A549 (cell line): ENCODE results near the gene PLCB1. TPM values are rescaled to one million over a fixed set of nuclear protein-coding genes. Genes with fewer than 3 reads are reported as not detected.

Experiments
- ATAC-seq, 2 experiments: fragments of 200-7000 bp in 1 of 2; fragments of >200 bp in 1 of 2; cut with Nextera tagmentation in 1 of 2; cut with Tn5 transposase in 1 of 2; 3 replicates each; pipeline versions ENCODE4 v1.8.0 to v1.9.1; 2018 to 2020; ENCODE audit warnings: mild to moderate bottlenecking in 1 of 2, moderate library complexity in 1 of 2
- CTCF ChIA-PET: fragments of 300-600 bp; sonication (Branson Sonifier 250); formaldehyde crosslinking; extraction: SDS; loops from one replicate; lab custom pipeline; 2021; ENCODE audit warnings: antibody characterized with exemption, inconsistent platforms; lab: Yijun Ruan, JAX
- POLR2A ChIA-PET: fragments of 350-600 bp; formaldehyde crosslinking; extraction: SDS; loops from one replicate; lab custom pipeline; 2021; ENCODE audit warnings: antibody characterized with exemption, inconsistent platforms; lab: Yijun Ruan, JAX
- DNase-seq, 2 experiments: peaks; one replicate each; pipeline versions ENCODE4 v3.0.0 to v3.0.0-alpha.2; 2011 to 2016; ENCODE audit warnings: low read depth in 1 of 2, low spot score in 1 of 2
- FAIRE-seq: peaks from 2 replicates; lab custom pipeline; 2011; peaks lifted over from hg19 to GRCh38; lab: Jason Lieb, UNC
- H3K27ac ChIP-seq, 2 experiments: fragments of >200 bp; sonication (Bioruptor Twin); formaldehyde crosslinking; 3 replicates each; pipeline ENCODE4 v1.5.1; 2016 to 2017
- H3K4me1 ChIP-seq: fragments of >200 bp; sonication (Bioruptor Twin); formaldehyde crosslinking; 3 replicates; pipeline ENCODE4 v1.6.1; 2016
- H3K4me2 ChIP-seq: fragments of >200 bp; sonication (Bioruptor Twin); formaldehyde crosslinking; 3 replicates; pipeline ENCODE4 v1.6.1; 2016
- H3K4me3 ChIP-seq: fragments of >200 bp; sonication (Bioruptor Twin); formaldehyde crosslinking; 3 replicates; pipeline ENCODE4 v1.5.1; 2016
- H3K9me3 ChIP-seq: fragments of >200 bp; sonication (Bioruptor Twin); formaldehyde crosslinking; 3 replicates; pipeline ENCODE4 v1.6.1; 2016
- BHLHE40 ChIP-seq: IDR thresholded peaks from 2 replicates; pipeline ENCODE4 v1.6.1; 2012; ENCODE audit warnings: low read depth, low read length, inconsistent platforms
- CBX2 ChIP-seq: fragments of 200-600 bp; sonication (generic); IDR thresholded peaks from 2 replicates; pipeline ENCODE4 v1.6.1; 2016; ENCODE audit warnings: low read depth, mild to moderate bottlenecking, borderline replicate concordance
- CBX8 ChIP-seq: fragments of 200-600 bp; sonication (generic); IDR thresholded peaks from 2 replicates; pipeline ENCODE4 v1.6.1; 2016
- CHD2 ChIP-seq: fragments of 150-350 bp; IDR thresholded peaks from 2 replicates; pipeline ENCODE4 v1.6.1; 2014; ENCODE audit warnings: low read length; ENCODE audit not compliant: partially characterized antibody
- E2F6 ChIP-seq: IDR thresholded peaks from 2 replicates; pipeline ENCODE4 v1.6.1; 2012; ENCODE audit warnings: low read depth, borderline replicate concordance
- EP300 ChIP-seq, 2 experiments: fragments of >200 bp; sonication (Bioruptor Twin); formaldehyde crosslinking; IDR thresholded peaks; 2 replicates in 1 of 2; 3 replicates in 1 of 2; pipeline ENCODE4 v1.6.1; 2016 to 2017
- ESRRA ChIP-seq: fragments of 150-350 bp; IDR thresholded peaks from 2 replicates; pipeline ENCODE4 v1.6.1; 2014; ENCODE audit warnings: mild to moderate bottlenecking, low read length, borderline replicate concordance
- FOSL2 ChIP-seq, 2 experiments: fragments of 450-650 bp in 1 of 2; fragments of >200 bp in 1 of 2; sonication (Bioruptor Twin) in 1 of 2; formaldehyde crosslinking; IDR thresholded peaks; 2 replicates each; pipeline versions ENCODE4 v1.5.0 to v1.6.1; 2016 to 2020; ENCODE audit warnings: mild to moderate bottlenecking in 1 of 2, moderate library complexity in 1 of 2
- HDAC2 ChIP-seq: fragments of 200-600 bp; sonication (generic); IDR thresholded peaks from 2 replicates; pipeline ENCODE4 v1.6.1; 2016
- HES2 ChIP-seq: fragments of >200 bp; sonication (Bioruptor Twin); formaldehyde crosslinking; IDR thresholded peaks from 2 replicates; pipeline ENCODE4 v1.6.1; 2016
- HOXA7 ChIP-seq: fragments of 250-450 bp; sonication (Bioruptor Pico); IDR thresholded peaks from 2 replicates; pipeline ENCODE4 v1.5.0; 2020; ENCODE audit warnings: mild to moderate bottlenecking, moderate library complexity
- HOXB13 ChIP-seq: fragments of 250-450 bp; sonication (Bioruptor Pico); IDR thresholded peaks from 2 replicates; pipeline ENCODE4 v1.5.0; 2020; ENCODE audit warnings: low read depth, mild to moderate bottlenecking, moderate library complexity
- KDM1A ChIP-seq: fragments of 200-600 bp; sonication (generic); IDR thresholded peaks from 2 replicates; pipeline ENCODE4 v1.6.1; 2016; ENCODE audit warnings: low read depth, mild to moderate bottlenecking
- MAFK ChIP-seq: fragments of 450-650 bp; IDR thresholded peaks from 2 replicates; pipeline ENCODE4 v1.6.1; 2014; ENCODE audit not compliant: partially characterized antibody
- MAX ChIP-seq: IDR thresholded peaks from 2 replicates; pipeline ENCODE4 v1.6.1; 2012
- NFE2L2 ChIP-seq: fragments of 150-350 bp; conservative IDR thresholded peaks from 2 replicates; pipeline ENCODE4 v1.6.1; 2014; ENCODE audit warnings: low read length
- NR3C1 ChIP-seq: fragments of >200 bp; sonication (Bioruptor Twin); formaldehyde crosslinking; IDR thresholded peaks from 3 replicates; pipeline ENCODE4 v1.6.1; 2017
- PHF8 ChIP-seq: fragments of 200-600 bp; sonication (generic); IDR thresholded peaks from 2 replicates; pipeline ENCODE4 v1.6.1; 2016; ENCODE audit warnings: low read depth, mild to moderate bottlenecking, antibody characterized with exemption, moderate library complexity, borderline replicate concordance
- POLR2A ChIP-seq: IDR thresholded peaks from 2 replicates; pipeline ENCODE4 v1.6.1; 2012; ENCODE audit warnings: mild to moderate bottlenecking, low read length
- RAD21 ChIP-seq, 2 experiments: fragments of >200 bp in 1 of 2; sonication (Bioruptor Twin) in 1 of 2; formaldehyde crosslinking in 1 of 2; IDR thresholded peaks in 1 of 2; conservative IDR thresholded peaks in 1 of 2; 2 replicates in 1 of 2; 3 replicates in 1 of 2; pipeline ENCODE4 v1.6.1; 2012 to 2018; ENCODE audit warnings: inconsistent platforms in 1 of 2
- RARB ChIP-seq: fragments of 250-450 bp; sonication (Bioruptor Pico); IDR thresholded peaks from 2 replicates; pipeline ENCODE4 v1.8.0; 2021; ENCODE audit warnings: mild to moderate bottlenecking, moderate library complexity
- RCOR1 ChIP-seq: fragments of 150-350 bp; IDR thresholded peaks from 2 replicates; pipeline ENCODE4 v1.6.1; 2014; ENCODE audit warnings: antibody characterized with exemption, low read length, low read depth
- REST ChIP-seq: fragments of 200-600 bp; sonication (generic); IDR thresholded peaks from 2 replicates; pipeline ENCODE4 v1.6.1; 2016; ENCODE audit warnings: antibody characterized with exemption, mild to moderate bottlenecking, moderate library complexity
- RFX5 ChIP-seq: fragments of 450-650 bp; IDR thresholded peaks from 2 replicates; pipeline ENCODE4 v1.7.1; 2014; ENCODE audit warnings: antibody characterized with exemption, mild to moderate bottlenecking, moderate library complexity
- SREBF2 ChIP-seq: fragments of 450-650 bp; IDR thresholded peaks from 2 replicates; pipeline ENCODE4 v1.6.1; 2014; ENCODE audit warnings: mild to moderate bottlenecking, moderate library complexity
- TFCP2L1 ChIP-seq: fragments of 250-450 bp; sonication (Bioruptor Pico); IDR thresholded peaks from 2 replicates; pipeline ENCODE4 v1.5.0; 2021; ENCODE audit warnings: mild to moderate bottlenecking
- TP53 ChIP-seq: fragments of 250-450 bp; sonication (Bioruptor Pico); IDR thresholded peaks from 2 replicates; pipeline ENCODE4 v1.5.0; 2021; ENCODE audit warnings: mild to moderate bottlenecking, moderate library complexity
- WGBS: methylation state at CpG from one replicate; pipeline ENCODE4 v1.1.6; 2017; ENCODE audit errors: missing lambda C conversion rate; 5-methylcytosine and 5-hydroxymethylcytosine counted together
- polyA plus RNA-seq, 4 experiments: library from polyadenylated mRNA; depleted of rRNA in 3 of 4; stranded (reverse); fragments of >200 nt; fragmentation: RNase III in 1 of 4; extraction: RNeasy Plus Mini Kit Qiagen cat#74134 plus additional on column Dnase treatment in 1 of 4; gene quantifications; 2 replicates in 3 of 4; 3 replicates in 1 of 4; pipeline ENCODE4 v1.2.3, GENCODE V29; 2011 to 2017

Gene PLCB1
- polyA plus RNA-seq, 2 of the 4 experiments (the other 2 are of a cell fraction), result 0.97 to 6.3 TPM

- no peak overlapping the region for H3K27ac ChIP-seq
- FAIRE-seq (no peak), ATAC-seq (no peak)
- TF ChIP-seq REST (no peak), TFCP2L1 (CRISPR knock-in tag) (no peak), KDM1A (no peak), SREBF2 (no peak), TP53 (CRISPR knock-in tag) (no peak), HES2 (no peak), BHLHE40 (no peak), E2F6 (no peak), RARB (no peak), RAD21 (conservative IDR thresholded peaks at IDR 0.05 in 1 of 2, IDR thresholded peaks at IDR 0.05 in 1 of 2) (no peak), MAX (no peak), HOXA7 (CRISPR knock-in tag) (no peak), HDAC2 (no peak), CBX2 (no peak), EP300 (IDR thresholded peaks at IDR 0.05) (no peak), MAFK (no peak), CBX8 (no peak), RCOR1 (no peak)
- TF ChIP-seq, all 56 proteins: peak for 0
- CTCF ChIA-PET, result no interaction called here
- POLR2A ChIA-PET, result no interaction called here
- H3K4me1 ChIP-seq, result no peaks in the 10 kb centered on the region
- H3K4me3 ChIP-seq, result no peak overlapping the region
- H3K4me2 ChIP-seq, result no peak overlapping the region
- DNase-seq, result no peak
- WGBS, result 67% methylated on average over 4 of the region's 4 CpGs
- H3K9me3 ChIP-seq, result no peaks in the 10 kb centered on the region
Measured at GRCh38 chr20:8777911-8778310, 645.8 kb downstream of the PLCB1 start.

GRCh38 chr20:8778387-8778786 is 646.3 kb downstream of the PLCB1 start:
- FAIRE-seq (no peak), ATAC-seq (no peak), DNase-seq (no peak)
- H3K4me2 ChIP-seq, result no peak overlapping the region
- TF ChIP-seq NFE2L2 (no peak), HOXB13 (CRISPR knock-in tag) (no peak)
- ChIA-PET CTCF (interaction anchor here (1.5 to 4.6 kb wide), 3 partner anchors 19 to 614 kb away, joined by 3 to 19 read pairs (median 11); no protein-coding TSS in a partner anchor), POLR2A (no interaction called here)
- no peak overlapping the region for H3K27ac ChIP-seq
- H3K9me3 ChIP-seq, result no peaks in the 10 kb centered on the region
- H3K4me1 ChIP-seq, result no peaks in the 10 kb centered on the region
- no peak overlapping the region for H3K4me3 ChIP-seq

GRCh38 chr20:8780915-8781314 is 648.8 kb downstream of the PLCB1 start:
- no peak overlapping the region for H3K27ac ChIP-seq
- no peak overlapping the region for H3K4me3 ChIP-seq
- CTCF ChIA-PET, result interaction anchor here (0.6 to 4.6 kb wide), 8 partner anchors 9 to 579 kb away, joined by 3 to 19 read pairs (median 7); no protein-coding TSS in a partner anchor
- POLR2A ChIA-PET, result interaction anchor here (0.7 kb wide), 2 partner anchors 350 to 699 kb away, joined by 3 read pairs; no protein-coding TSS in a partner anchor
- ATAC-seq (no peak), DNase-seq (no peak), FAIRE-seq (peak; percentile 59)
- no peak for TF ChIP-seq FOSL2 (IDR thresholded peaks at IDR 0.05)
- TF ChIP-seq FOSL2 (CRISPR knock-in tag; IDR thresholded peaks at IDR 0.05), result no peak
- no peak for TF ChIP-seq HDAC2
- no peak for TF ChIP-seq REST
- no peak for TF ChIP-seq PHF8
- no peak for TF ChIP-seq CHD2
- no peak for TF ChIP-seq POLR2A
- no peak for TF ChIP-seq RFX5
- TF ChIP-seq ESRRA, result no peak
- no peak for TF ChIP-seq NR3C1
- TF ChIP-seq KDM1A, result no peak
- TF ChIP-seq MAFK, result no peak
- H3K4me2 ChIP-seq, result no peak overlapping the region
- no peaks in the 10 kb centered on the region for H3K9me3 ChIP-seq
- H3K4me1 ChIP-seq, result no peaks in the 10 kb centered on the region
